Measurements from ENCODE around the gene PARG.
"Not testable (repeated sequence)": the region's sequence is repeated elsewhere in the genome, so short reads cannot be mapped to it uniquely, and the experiment has no call there.

The PARG gene

GRCh38 chr10:49900406-49900805 lies 41.4 kb downstream of the PARG start:
- DNase-seq: not testable (repeated sequence)

- not testable (repeated sequence) for DNase-seq
Measured at GRCh38 chr10:49899999-49900398, 41.8 kb downstream of the PARG start.

- DNase-seq: not testable (repeated sequence)
Measured at GRCh38 chr10:49890025-49890424, 51.8 kb downstream of the PARG start.

- DNase-seq: not testable (repeated sequence)
Measured at GRCh38 chr10:49884739-49885331, 57.0 kb downstream of the PARG start.

GRCh38 chr10:49883852-49884251 lies 58.0 kb downstream of the PARG start:
- not testable (repeated sequence) for DNase-seq

GRCh38 chr10:49882327-49882726 lies 59.5 kb downstream of the PARG start:
- not testable (repeated sequence) for DNase-seq

GRCh38 chr10:49872740-49873139 lies 69.1 kb downstream of the PARG start:
- DNase-seq: not testable (repeated sequence)

- DNase-seq: not testable (repeated sequence)
Measured at GRCh38 chr10:49871462-49871861, 70.4 kb downstream of the PARG start.

- DNase-seq: not testable (repeated sequence)
Measured at GRCh38 chr10:49859933-49860332, 81.9 kb downstream of the PARG start.

GRCh38 chr10:49858697-49859382 lies 83.0 kb downstream of the PARG start:
- DNase-seq: not testable (repeated sequence)

GRCh38 chr10:49849520-49849919 lies 92.3 kb downstream of the PARG start:
- not testable (repeated sequence) for DNase-seq

GRCh38 chr10:49844775-49845595 lies 96.8 kb downstream of the PARG start:
- no peak for DNase-seq

GRCh38 chr10:49842333-49842628 lies 99.5 kb downstream of the PARG start:
- not testable (repeated sequence) for DNase-seq

- DNase-seq: no peak
Measured at GRCh38 chr10:49841615-49842332, 100.1 kb downstream of the PARG start.

GRCh38 chr10:49837685-49838084 lies 104.1 kb downstream of the PARG start:
- DNase-seq: no peak

GRCh38 chr10:49837051-49837478 lies 104.8 kb downstream of the PARG start:
- DNase-seq: no peak

GRCh38 chr10:49834976-49835375 lies 106.9 kb downstream of the PARG start:
- no peak for DNase-seq

- no peak for DNase-seq
Measured at GRCh38 chr10:49834201-49834600, 107.6 kb downstream of the PARG start.

- DNase-seq: no peak
Measured at GRCh38 chr10:49833168-49833567, 108.7 kb downstream of the PARG start.

GRCh38 chr10:49831352-49832035 lies 110.3 kb downstream of the PARG start:
- DNase-seq: no peak

GRCh38 chr10:49830846-49831245 lies 111.0 kb downstream of the PARG start:
- no peak for DNase-seq

- DNase-seq: no peak
Measured at GRCh38 chr10:49830016-49830415, 111.8 kb downstream of the PARG start.

- no peak for DNase-seq
Measured at GRCh38 chr10:49827297-49827696, 114.5 kb downstream of the PARG start.

All from NCI-H524 (cell line).